ENCODE results near the gene IQSEC1. TPM values are rescaled to one million over a fixed set of nuclear protein-coding genes. Genes with fewer than 3 reads are reported as not detected.

The IQSEC1 gene
- polyA plus RNA-seq, 1 donor (not counting 4 experiments of a cell fraction or from before 2014, with no cell fraction given), result 2.8 TPM

DNA sequence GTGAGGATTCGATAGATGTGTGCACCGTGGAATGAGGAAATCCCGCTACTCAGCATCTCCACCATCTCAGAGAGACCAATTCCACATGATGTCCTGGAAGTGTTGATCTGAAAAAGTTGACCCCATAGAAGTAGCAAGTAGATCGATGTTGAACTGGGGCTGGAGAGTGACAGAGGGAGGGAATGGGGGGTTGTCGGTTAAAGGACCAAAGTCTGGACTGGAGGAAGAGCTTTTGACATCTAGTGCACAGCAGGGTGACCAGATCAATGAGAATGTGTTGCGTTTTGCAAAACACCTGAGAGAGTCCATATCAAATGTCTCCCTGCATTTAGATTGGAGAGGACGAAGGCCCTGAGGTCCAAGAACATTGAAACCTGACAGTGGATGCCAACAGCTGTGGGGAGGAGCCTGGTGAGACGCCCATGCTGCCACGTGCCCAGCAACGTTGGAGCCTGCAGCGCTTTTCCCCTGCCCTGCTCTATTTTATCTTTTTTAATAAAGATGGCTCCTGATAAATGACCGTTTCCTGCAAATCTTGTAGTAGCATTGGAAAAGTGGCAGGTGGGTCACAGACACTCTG is 201.7 kb downstream of the IQSEC1 start:
- H2AFZ ChIP-seq (ENCODE audit: control insufficient read depth, low read length), result no peak overlapping the region

DNA sequence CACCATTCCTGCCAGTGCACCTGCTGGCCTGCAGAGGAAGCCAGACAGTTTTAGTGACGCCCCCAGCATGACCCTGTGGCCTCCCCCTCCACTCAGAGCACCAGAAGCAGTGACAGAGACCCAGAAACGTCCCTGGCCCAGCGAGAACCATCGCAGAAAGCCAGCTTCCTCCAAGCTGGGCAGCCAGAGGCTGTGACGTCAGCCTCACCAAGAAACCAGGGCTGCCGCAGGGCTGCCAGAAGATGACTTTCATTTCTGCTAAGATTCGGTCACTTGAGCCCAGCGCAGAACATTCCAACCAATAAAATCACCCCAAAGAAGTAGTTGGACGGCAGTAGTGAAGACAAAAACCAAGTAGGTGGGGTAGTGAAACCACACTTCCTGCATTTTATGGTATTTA is 202.3 kb downstream of the IQSEC1 start:
- Histone ChIP-seq H3K9ac (ENCODE audit: control insufficient read depth, extremely low read depth, insufficient read depth, low read length) (no peak overlapping the region), H3K36me3 (ENCODE audit: control insufficient read depth in 2 of 2, extremely low read depth in 1 of 2, insufficient read depth in 2 of 2, low read length in 2 of 2) (no peaks in the 10 kb centered on the region), H3K79me2 (ENCODE audit: control insufficient read depth, insufficient read depth, low read length) (no peaks in the 10 kb centered on the region), H2AFZ (ENCODE audit: control insufficient read depth, low read length) (no peak overlapping the region), H4K20me1 (ENCODE audit: control insufficient read depth, extremely low read depth, insufficient read depth, low read length) (no peaks in the 10 kb centered on the region), H3K4me3 (ENCODE audit: control insufficient read depth in 2 of 3, extremely low read depth in 1 of 3, insufficient read depth in 2 of 3, low read depth in 1 of 3, low read length in 3 of 3) (no peak overlapping the region), H3K27me3 (ENCODE audit: control insufficient read depth, extremely low read depth, insufficient read depth, low read length) (peaks cover 41% of the 10 kb centered on the region), H3K9me1 (ENCODE audit: control insufficient read depth, extremely low read depth, insufficient read depth, low read length) (no peaks in the 10 kb centered on the region), H3K4me1 (ENCODE audit: control insufficient read depth, extremely low read depth, insufficient read depth, low read length) (no peaks in the 10 kb centered on the region), H3K9me3 (ENCODE audit: control insufficient read depth, low read depth, low read length) (no peaks in the 10 kb centered on the region), H3K27ac (ENCODE audit: control insufficient read depth, insufficient read depth, low read length) (no peak overlapping the region), H3K4me2 (ENCODE audit: control insufficient read depth, extremely low read depth, insufficient read depth, low read depth, low read length) (no peak overlapping the region)
- TF ChIP-seq EZH2 (IDR thresholded peaks at IDR 0.05; ENCODE audit: low read length), result no peak
- TF ChIP-seq, protein P1, sequence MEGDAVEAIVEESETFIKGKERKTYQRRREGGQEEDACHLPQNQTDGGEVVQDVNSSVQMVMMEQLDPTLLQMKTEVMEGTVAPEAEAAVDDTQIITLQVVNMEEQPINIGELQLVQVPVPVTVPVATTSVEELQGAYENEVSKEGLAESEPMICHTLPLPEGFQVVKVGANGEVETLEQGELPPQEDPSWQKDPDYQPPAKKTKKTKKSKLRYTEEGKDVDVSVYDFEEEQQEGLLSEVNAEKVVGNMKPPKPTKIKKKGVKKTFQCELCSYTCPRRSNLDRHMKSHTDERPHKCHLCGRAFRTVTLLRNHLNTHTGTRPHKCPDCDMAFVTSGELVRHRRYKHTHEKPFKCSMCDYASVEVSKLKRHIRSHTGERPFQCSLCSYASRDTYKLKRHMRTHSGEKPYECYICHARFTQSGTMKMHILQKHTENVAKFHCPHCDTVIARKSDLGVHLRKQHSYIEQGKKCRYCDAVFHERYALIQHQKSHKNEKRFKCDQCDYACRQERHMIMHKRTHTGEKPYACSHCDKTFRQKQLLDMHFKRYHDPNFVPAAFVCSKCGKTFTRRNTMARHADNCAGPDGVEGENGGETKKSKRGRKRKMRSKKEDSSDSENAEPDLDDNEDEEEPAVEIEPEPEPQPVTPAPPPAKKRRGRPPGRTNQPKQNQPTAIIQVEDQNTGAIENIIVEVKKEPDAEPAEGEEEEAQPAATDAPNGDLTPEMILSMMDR (optimal IDR thresholded peaks at IDR 0.05 in 1 of 3, IDR thresholded peaks at IDR 0.05 in 1 of 3, conservative IDR thresholded peaks at IDR 0.05 in 1 of 3; ENCODE audit: extremely low read depth in 1 of 3, insufficient read depth in 2 of 3, low read length in 3 of 3), result no peak
- dilution Hi-C loops (cut with MboI; ENCODE audit: extremely low pct_ligation_motif_present, low sequenced_read_pairs), result no loop called here
- DNase-seq (ENCODE audit: low read depth, low spot score) (no peak), FAIRE-seq (no peak)

More for the DNA sequence above, 201.7 kb downstream of the IQSEC1 start:
- no peak overlapping the region for H3K27ac ChIP-seq (ENCODE audit: control insufficient read depth, insufficient read depth, low read length)
- H3K36me3 ChIP-seq (ENCODE audit: control insufficient read depth in 2 of 2, extremely low read depth in 1 of 2, insufficient read depth in 2 of 2, low read length in 2 of 2), result no peaks in the 10 kb centered on the region
- peaks cover 41% of the 10 kb centered on the region for H3K27me3 ChIP-seq (ENCODE audit: control insufficient read depth, extremely low read depth, insufficient read depth, low read length)
- TF ChIP-seq EZH2 (IDR thresholded peaks at IDR 0.05; ENCODE audit: low read length), result no peak
- TF ChIP-seq, protein P1 (optimal IDR thresholded peaks at IDR 0.05 in 1 of 3, IDR thresholded peaks at IDR 0.05 in 1 of 3, conservative IDR thresholded peaks at IDR 0.05 in 1 of 3; ENCODE audit: extremely low read depth in 1 of 3, insufficient read depth in 2 of 3, low read length in 3 of 3), result no peak
- FAIRE-seq (no peak), DNase-seq (ENCODE audit: low read depth, low spot score) (no peak)
- H3K79me2 ChIP-seq (ENCODE audit: control insufficient read depth, insufficient read depth, low read length), result no peaks in the 10 kb centered on the region
- H3K9ac ChIP-seq (ENCODE audit: control insufficient read depth, extremely low read depth, insufficient read depth, low read length), result no peak overlapping the region
- H3K4me2 ChIP-seq (ENCODE audit: control insufficient read depth, extremely low read depth, insufficient read depth, low read depth, low read length), result no peak overlapping the region
- no peaks in the 10 kb centered on the region for H3K9me3 ChIP-seq (ENCODE audit: control insufficient read depth, low read depth, low read length)
- dilution Hi-C loops (cut with MboI; ENCODE audit: extremely low pct_ligation_motif_present, low sequenced_read_pairs), result no loop called here
- H4K20me1 ChIP-seq (ENCODE audit: control insufficient read depth, extremely low read depth, insufficient read depth, low read length), result no peaks in the 10 kb centered on the region
- H3K4me1 ChIP-seq (ENCODE audit: control insufficient read depth, extremely low read depth, insufficient read depth, low read length), result no peaks in the 10 kb centered on the region
- H3K9me1 ChIP-seq (ENCODE audit: control insufficient read depth, extremely low read depth, insufficient read depth, low read length), result no peaks in the 10 kb centered on the region
- no peak overlapping the region for H3K4me3 ChIP-seq (ENCODE audit: control insufficient read depth in 2 of 3, extremely low read depth in 1 of 3, insufficient read depth in 2 of 3, low read depth in 1 of 3, low read length in 3 of 3)
